SW 1271 (cell line): Measurements from ENCODE around the gene EPHA10.
"Not testable (repeated sequence)": the region's sequence is repeated elsewhere in the genome, so short reads cannot be mapped to it uniquely, and the experiment has no call there.

Experiments used
- DNase-seq, 2 experiments: peaks; one replicate each; lab custom pipeline; 2025; lab: John Stamatoyannopoulos, UW

The EPHA10 gene

DNA sequence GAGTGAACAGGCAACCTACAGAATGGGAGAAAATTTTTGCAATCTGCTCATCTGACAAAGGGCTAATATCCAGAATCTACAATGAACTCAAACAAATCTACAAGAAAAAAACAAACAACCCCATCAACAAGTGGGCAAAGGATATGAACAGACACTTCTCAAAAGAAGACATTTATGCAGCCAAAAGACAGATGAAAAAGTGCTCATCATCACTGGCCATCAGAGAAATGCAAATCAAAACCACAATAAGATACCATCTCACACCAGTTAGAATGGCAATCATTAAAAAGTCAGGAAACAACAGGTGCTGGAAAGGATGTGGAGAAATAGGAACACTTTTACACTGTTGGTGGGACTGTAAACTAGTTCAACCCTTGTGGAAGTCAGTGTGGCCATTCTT, 6.5 kb upstream of the EPHA10 start:
- DNase-seq = not testable (repeated sequence)

GRCh38 chr1:37767488-37767887, 2.6 kb upstream of the EPHA10 start:
- DNase-seq = no peak

DNA sequence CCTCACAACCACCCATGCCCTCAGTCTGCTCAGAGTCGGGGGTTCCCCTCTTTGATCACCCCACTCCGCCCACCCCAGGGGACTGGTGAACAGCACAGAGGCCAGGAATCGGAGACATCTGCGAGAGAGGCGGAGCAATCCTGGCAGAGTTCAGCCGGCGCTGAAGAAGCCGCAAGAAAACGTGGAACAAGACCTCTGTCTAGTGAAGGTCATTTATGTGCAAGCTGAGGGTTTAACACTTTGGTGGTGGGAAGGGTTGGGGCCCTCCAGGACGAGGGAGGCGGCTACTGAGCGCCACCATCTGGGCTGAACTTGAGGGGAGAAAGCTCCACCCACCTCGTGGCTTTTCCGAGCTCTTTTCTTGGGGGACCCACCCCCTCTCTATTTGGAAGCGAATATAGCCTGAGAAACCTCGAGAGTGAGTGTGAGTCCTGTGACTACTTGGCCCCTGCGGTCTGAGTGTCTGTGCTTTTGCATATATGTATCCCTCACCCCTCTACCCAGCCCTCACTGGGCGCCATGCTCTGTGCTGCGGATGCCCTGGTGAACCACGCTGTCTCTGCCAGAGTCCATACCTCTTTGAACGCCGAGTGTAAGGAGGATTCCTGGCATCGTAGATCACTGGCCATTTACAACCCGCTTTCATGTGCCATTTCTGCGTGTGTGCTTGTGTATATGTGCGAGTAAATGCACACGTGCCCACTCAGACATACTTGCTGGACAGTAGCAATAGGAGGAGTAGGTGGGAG, 1.2 kb upstream of the EPHA10 start:
- no peak for DNase-seq

DNA sequence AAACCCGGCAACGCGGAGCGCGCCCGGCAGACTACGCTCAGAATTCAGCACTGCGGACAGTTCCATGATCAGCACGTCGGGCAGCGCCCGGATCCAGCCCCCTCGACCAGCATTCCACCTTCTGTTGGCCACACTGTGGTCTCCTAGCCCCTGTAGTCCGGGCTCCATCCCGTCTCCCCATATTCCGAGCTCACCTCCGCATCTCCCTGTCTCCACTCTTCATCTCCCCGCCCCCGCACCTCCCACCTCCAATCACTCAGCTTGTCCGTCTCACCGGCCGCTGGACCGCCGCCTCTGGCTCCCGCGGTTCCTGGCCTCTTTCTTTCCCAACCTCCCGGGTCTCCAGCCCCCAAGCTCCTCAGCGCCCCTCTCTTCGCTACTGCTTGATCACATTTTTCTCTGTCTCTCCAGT, 500 bp downstream of the EPHA10 start:
- DNase-seq = no peak

DNA sequence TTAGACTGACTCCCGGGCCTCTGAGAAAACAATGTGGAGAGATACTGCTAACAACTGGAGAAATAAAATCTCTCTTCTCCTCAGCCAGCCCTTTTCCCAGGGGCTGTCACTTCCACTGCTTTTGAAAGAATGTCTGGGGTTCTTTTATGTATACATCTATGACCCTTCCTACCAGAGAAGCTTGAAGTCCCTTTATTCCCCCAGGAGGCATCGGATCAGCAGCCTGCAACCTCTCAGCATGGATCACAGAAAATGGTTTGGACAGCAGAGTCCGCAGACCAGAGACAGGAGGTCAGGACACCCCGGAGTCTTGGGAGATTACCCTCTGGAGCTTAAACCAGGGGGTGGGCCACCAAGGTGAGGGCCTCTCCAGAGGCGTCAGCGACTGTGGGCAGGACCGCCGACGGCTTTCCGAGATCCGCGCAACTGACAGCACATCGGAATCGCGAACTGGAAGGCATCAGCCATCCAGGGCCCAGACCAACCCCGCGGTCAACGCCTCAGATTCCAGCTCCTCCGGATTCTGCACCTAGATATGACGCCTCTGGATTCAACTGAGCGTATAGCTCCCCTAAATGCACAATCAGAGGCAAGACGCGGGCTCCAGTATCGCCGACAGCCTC, 1.0 kb downstream of the EPHA10 start:
- DNase-seq = no peak

DNA sequence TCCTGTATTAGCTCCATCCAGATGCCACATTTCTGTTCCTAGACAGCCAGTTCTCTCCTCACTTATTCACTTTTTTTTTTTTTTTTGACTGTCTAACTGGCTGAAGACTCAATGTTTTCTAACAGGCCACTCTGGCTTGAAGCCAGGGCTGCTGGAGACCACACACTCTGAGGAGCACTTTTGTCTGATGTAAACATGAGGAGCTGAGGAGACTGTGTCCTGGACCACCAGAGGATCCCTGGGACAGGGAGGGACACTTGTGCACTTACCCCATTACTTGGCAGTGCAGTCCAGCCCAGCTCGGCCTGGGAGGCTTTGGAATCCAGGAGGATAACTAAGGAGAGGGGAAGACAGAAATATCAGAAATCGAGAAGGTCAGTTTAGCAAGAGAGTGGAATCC, 2.4 kb downstream of the EPHA10 start:
- no peak for DNase-seq

- DNase-seq = no peak
These were observed 3.4 kb downstream of the EPHA10 start for GRCh38 chr1:37761416-37762095.

GRCh38 chr1:37759451-37759850, 5.5 kb downstream of the EPHA10 start:
- no peak for DNase-seq

DNA sequence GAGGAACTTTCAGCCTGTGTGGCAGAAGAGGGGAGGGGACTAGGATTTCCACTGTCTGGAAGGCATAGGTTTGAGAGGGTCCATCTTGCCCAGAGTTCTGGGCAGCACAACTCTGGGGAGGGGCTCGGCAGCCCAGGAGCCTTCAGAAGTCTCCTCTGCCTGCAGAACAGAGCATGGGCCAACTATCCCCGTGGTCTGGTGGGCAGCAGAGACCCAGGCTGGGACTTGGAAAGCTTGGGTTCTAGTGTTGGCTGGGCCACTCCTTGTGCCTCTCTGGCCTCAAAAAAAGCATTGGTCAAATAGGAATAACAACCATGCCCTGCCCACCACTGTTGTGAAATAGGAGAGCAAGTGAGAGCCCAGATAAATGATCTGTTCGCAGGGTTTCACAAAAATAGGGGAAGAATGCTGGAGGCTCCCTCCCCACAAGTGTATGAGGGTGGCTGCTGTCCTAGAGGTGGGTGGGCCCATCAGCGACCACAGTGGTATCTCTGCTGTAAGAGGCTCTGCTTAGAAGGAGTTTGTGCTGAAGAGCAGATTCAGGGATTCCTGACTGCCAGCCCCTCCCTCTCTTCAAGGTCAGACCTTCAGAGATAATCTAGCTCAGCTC, 8.9 kb downstream of the EPHA10 start:
- DNase-seq = no peak

GRCh38 chr1:37755290-37755689, 9.6 kb downstream of the EPHA10 start:
- no peak for DNase-seq

- DNase-seq = no peak
These were observed 11.2 kb downstream of the EPHA10 start for GRCh38 chr1:37753473-37754321.

DNA sequence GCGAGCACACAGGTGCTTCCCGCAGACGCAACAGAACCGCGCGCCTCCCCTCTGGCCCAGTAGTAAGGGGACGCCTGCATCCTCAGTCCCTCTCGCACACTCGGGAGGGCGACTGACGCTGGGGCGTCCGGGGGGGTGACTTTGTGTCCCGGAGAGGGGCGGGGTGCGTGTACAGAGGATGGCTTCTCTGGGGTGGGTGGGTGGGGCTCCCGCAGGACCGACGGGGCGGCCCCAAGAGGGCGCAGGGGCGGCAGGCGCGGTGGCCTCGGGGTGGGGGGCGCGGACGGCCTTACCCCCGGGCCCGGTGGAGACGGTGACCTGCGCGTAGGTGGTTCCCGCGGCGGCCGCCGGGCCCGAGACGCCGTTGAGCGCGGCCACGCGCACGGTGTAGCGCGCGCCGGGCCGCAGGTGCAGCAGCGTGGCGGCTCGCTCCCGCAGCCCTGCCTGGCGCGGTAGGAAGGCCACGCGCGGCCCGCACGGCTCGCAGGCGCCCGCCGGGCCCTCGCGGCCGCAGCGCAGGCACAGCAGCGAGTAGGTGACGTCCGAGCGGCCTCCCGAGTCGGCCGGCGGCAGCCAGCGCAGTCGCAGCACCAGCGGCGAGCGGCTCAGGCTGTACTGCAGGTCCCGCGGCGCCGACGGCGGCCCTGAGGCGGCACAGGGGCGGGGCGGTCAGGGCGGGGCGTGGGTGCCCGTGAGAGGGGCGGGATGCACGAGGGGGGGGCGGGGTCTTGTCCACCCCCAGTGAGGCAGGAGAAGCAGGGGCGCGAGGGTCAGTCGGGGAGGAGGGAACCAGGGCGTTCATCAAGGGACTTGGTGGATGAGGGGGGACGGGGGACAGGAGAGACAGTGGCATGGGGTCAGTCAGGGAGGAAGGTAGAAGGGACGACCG, 12.1 kb downstream of the EPHA10 start:
- peak in 1 of 2 experiments; percentile 17 for DNase-seq

- no peak for DNase-seq
These were observed 12.7 kb downstream of the EPHA10 start for GRCh38 chr1:37752213-37752582.

DNA sequence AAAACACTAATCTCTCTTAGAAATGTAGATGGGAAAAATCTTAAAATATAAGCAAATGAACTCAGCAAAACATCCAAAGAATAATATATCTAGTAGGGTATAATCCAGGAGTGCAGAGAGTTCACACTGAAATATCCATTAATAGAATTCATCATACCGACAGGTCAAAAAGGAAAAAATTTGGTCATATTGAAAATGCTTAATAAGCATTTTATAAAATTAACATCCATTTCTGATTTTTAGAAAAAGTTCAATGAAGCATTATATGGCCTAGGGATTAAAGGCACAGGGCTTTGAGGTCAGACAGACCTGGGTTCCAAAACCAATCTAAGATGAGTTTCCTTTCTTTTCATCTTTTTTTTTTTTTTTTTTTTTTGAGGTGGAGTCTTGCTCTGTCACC, 16.4 kb downstream of the EPHA10 start:
- DNase-seq = no peak

DNA sequence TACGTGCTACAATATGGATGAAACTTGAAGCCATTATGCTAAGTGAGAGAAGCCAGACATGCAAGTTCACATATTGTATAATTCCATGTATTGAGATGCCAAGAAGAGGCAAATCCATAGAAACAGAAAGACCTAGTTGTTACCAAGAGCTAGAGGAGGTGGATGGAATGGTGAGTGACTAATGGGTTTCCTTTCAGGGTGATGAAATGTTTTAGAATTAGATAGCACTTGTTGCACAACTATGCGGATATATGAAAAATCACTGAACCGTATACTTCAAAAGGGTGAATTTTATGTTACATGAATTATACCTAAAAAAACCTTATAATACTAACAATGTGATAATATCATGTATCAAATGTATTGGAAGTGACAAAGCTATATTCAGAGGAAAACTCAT, 18.1 kb downstream of the EPHA10 start:
- no peak for DNase-seq

- DNase-seq = no peak
These were observed 23.3 kb downstream of the EPHA10 start for GRCh38 chr1:37741662-37742061.

DNA sequence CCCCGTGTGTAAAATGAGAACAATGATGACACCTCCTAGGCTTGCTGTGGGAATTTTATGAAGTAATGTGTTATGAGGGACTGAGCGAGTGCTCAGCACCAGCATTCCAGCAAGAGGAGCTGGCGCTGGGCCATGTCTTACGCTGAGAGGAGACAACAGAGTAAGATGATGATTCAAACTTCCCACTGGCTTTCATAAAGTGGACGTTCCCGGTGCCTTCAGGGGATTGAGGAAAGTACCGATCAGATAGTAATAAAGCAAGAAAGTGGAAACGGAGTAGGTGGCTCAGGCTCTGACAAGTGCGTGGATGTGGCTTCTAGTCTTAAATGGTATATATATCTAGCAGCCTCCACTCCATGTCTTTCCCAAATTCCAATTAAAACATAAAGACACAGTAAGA, 23.8 kb downstream of the EPHA10 start:
- DNase-seq = no peak

- DNase-seq = peak in 1 of 2 experiments; percentile 20
These were observed 25.7 kb downstream of the EPHA10 start for GRCh38 chr1:37739222-37739621.

- not testable (repeated sequence) for DNase-seq
These were observed 26.3 kb downstream of the EPHA10 start for GRCh38 chr1:37738619-37739018.

- DNase-seq = not testable (repeated sequence)
These were observed 26.9 kb downstream of the EPHA10 start for GRCh38 chr1:37737975-37738374.
